Body of pancreas (tissue), 4 donors: Measurements from ENCODE around the gene CAPN12. TPM values are rescaled to one million over a fixed set of nuclear protein-coding genes. Genes with fewer than 3 reads are reported as not detected.

ENCODE experiments used
- ATAC-seq: fragments of 150-250 bp; one replicate; pipeline ENCODE4 v1.9.1; 2016
- DNase-seq, 4 donors: peaks; one replicate each; pipeline ENCODE4 v3.0.0-alpha.2; 2019
- H3K27ac ChIP-seq, 4 donors: fragments of 200-600 bp; sonication (generic); 1 replicate in 3 of 4; 2 replicates in 1 of 4; pipeline versions ENCODE4 v1.5.1 to v1.6.1; 2016 to 2019; ENCODE audit warnings: mild to moderate bottlenecking in 1 of 4, mixed read lengths in 1 of 4, moderate library complexity in 1 of 4
- H3K27me3 ChIP-seq, 2 donors: fragments of 200-600 bp; sonication (generic); one replicate each; pipeline ENCODE4 v1.6.0; 2016; ENCODE audit warnings: mild to moderate bottlenecking in 1 of 2
- H3K36me3 ChIP-seq, 2 donors: fragments of 200-600 bp; sonication (generic); replicated peaks in 1 of 2; 2 replicates each; pipeline ENCODE4 v1.5.1; 2016; ENCODE audit warnings: low read depth in 2 of 2; ENCODE audit not compliant: insufficient read depth in 1 of 2
- H3K4me1 ChIP-seq: fragments of 200-600 bp; sonication (generic); one replicate; pipeline ENCODE4 v1.6.0; 2016
- H3K4me3 ChIP-seq, 2 donors: fragments of 200-600 bp; sonication (generic); 1 replicate in 1 of 2; 2 replicates in 1 of 2; pipeline ENCODE4 v1.5.1; 2016 to 2019
- H3K9me3 ChIP-seq, 3 donors: fragments of 200-600 bp; sonication (generic); 1 replicate in 2 of 3; 2 replicates in 1 of 3; pipeline ENCODE4 v1.5.1; 2016
- POLR2A ChIP-seq, 3 donors: fragments of 450-650 bp; IDR thresholded peaks; one replicate each; pipeline ENCODE4 v1.6.1; 2016; ENCODE audit warnings: antibody characterized with exemption in 3 of 3, mild to moderate bottlenecking in 2 of 3
- WGBS, 2 donors: methylation state at CpG; one replicate each; pipeline ENCODE4 v1.1.5; 2017; 5-methylcytosine and 5-hydroxymethylcytosine counted together
- intact Hi-C: fragments of 100-400 bp; cut with DNase I; formaldehyde crosslinking; loops from one replicate; pipeline ENCODE4 v1.15.1; 2023
- total RNA-seq, 2 donors: library from RNA; depleted of rRNA; stranded (reverse); fragments of >200 nt; gene quantifications; one replicate each; pipeline ENCODE4 v1.1.0, GENCODE V29; 2016
- TF ChIP-seq, protein P1 (sequence below), 7 experiments: fragments of 450-650 bp in 4 of 7; fragments of 200-600 bp in 3 of 7; sonication (generic) in 3 of 7; IDR thresholded peaks; one replicate each; pipeline ENCODE4 v1.5.1; 2016 to 2019; ENCODE audit warnings: antibody characterized with exemption in 7 of 7

Gene CAPN12
- total RNA-seq, 2 donors from 2014 or later, result 9.9 to 11.4 TPM

DNA sequence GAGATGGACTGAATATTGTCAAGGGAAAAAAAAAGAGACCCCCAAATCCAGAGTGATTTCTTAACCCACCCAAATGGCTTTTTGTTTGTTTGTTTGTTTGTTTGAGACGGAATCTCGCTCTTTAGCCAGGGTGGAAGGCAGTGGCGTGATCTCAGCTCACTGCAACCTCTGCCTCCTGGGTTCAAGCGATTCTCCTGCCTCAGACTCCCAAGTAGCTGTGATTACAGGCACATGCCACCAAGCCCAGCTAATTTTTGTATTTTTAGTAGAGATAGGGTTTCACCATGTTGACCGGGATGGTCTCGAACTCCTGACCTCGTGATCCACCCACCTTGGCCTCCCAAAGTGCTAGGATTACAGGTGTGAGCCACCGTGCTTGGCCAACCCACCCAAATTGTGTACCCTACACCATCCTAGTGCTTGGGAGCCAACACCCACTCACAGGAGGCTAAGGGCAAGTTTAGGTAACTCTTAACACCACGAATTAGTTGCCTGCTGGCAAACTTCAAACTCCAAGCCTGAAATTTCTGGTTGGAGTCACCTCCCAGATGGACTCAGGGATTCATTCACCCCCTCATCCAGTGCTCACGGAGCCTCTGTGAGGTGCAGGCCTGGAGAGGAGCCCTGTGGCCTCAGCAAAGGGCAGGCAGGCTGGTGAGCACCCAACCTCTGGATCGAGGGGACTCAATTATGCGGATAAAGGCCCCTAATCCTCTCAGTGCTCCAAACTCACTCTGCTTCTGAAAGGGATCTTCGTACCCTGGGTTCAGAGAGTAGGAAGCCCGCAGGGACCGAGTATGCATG lies 59.2 kb downstream of the CAPN12 start:
- WGBS, 2 donors, result 91 to 93% methylated on average over 12 to 15 of the region's 15 CpGs

DNA sequence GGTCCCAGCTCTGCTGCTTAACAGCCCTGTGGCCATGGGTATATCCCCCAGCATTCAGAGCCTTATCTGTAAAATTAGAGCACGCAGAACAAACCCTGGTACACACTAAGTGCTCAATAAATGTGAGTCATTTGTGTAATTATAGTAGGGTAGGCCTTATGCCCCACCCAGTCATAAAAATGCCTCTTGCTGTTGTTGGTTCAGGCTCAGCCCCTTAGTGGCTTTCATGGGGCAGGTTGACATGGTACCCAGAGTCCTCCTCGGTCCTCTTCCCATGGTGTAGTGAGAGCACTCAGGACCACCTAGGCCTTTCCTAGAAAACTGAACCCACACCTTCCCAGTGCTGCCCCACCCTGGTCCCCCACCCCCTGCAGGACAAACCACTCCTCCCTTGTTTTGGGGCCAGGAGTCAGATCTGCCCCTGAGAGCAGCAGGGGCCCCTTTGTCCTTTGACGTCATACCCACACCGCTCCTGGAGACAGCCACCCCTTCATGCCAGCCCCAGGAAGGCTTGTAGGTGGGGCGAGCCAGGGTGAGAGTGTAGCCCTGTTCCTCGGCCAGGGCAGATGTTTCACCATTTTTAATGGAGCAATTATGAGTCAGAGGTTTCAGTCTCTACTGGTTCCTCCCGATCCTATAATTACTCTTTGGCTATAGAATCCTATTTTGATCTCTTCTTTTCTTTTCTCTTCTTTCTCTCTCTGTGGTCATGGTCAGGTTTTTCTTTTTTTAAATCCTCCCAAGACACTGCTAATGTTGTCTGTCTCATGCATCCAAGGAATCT lies 60.0 kb downstream of the CAPN12 start:
- peak; percentile 24 for ATAC-seq
- intact Hi-C loops, result no loop called here
- WGBS, 2 donors, result 38 to 55% methylated on average over 7 of the region's 7 CpGs

More for the DNA sequence above, 59.2 kb downstream of the CAPN12 start:
- TF ChIP-seq, protein P1, sequence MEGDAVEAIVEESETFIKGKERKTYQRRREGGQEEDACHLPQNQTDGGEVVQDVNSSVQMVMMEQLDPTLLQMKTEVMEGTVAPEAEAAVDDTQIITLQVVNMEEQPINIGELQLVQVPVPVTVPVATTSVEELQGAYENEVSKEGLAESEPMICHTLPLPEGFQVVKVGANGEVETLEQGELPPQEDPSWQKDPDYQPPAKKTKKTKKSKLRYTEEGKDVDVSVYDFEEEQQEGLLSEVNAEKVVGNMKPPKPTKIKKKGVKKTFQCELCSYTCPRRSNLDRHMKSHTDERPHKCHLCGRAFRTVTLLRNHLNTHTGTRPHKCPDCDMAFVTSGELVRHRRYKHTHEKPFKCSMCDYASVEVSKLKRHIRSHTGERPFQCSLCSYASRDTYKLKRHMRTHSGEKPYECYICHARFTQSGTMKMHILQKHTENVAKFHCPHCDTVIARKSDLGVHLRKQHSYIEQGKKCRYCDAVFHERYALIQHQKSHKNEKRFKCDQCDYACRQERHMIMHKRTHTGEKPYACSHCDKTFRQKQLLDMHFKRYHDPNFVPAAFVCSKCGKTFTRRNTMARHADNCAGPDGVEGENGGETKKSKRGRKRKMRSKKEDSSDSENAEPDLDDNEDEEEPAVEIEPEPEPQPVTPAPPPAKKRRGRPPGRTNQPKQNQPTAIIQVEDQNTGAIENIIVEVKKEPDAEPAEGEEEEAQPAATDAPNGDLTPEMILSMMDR (IDR thresholded peaks at IDR 0.05), result no peak
- TF ChIP-seq POLR2A (IDR thresholded peaks at IDR 0.05), result no peak
- intact Hi-C loops, result no loop called here
- H3K36me3 ChIP-seq, result no peaks in the 10 kb centered on the region
- peak overlapping the region; percentile 93 to 99 (median 98) for H3K27ac ChIP-seq
- ATAC-seq (no peak), DNase-seq (no peak)
- no peak overlapping the region for H3K4me3 ChIP-seq
- no peaks in the 10 kb centered on the region for H3K9me3 ChIP-seq
- H3K4me1 ChIP-seq, result peaks cover 97% of the 10 kb centered on the region
- H3K27me3 ChIP-seq, result no peaks in the 10 kb centered on the region

DNA sequence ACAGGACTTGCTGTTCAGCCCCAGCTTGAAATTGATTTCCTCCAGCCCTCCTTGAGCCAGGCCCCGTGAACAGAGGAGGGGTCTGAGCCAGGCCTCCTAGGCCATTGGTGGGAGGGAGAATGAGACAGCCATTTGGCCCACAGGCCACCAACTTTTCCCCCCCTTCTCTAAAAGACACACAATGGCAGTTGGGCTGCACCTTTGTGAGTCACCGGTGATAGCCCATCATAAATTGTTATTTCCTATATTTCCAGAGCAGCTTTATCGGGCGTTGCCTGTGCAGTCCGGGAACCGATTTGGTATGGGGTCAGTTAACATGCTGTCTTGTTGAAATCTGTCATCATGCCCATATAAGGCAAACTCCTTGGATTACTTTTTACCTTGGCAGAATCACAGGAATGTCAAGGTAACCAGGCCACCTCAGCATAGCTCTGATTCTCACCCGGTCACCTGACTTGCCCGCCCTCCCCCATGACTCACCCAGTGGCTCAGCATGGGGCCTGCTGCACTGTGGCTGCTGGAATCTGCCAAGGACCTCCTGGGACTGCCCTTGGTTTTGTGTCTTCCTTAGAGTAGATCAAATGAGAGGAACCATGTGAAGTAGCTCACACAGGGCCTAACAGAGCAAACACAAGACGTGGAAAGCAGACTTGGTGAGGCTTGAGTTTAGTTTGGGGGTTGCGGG lies 60.7 kb downstream of the CAPN12 start:
- peak in 2 of 3 donors; percentile 70 to 71 for TF ChIP-seq POLR2A (IDR thresholded peaks at IDR 0.05)
- TF ChIP-seq, protein P1 (IDR thresholded peaks at IDR 0.05), result peak in 1 of 7 experiments; percentile 11
- DNase-seq (peak; percentile 95 to 98 (median 97)), ATAC-seq (peak; percentile 92)
- Histone ChIP-seq H3K4me1 (peaks cover 97% of the 10 kb centered on the region), H3K4me3 (no peak overlapping the region), H3K27ac (peak overlapping the region; percentile 93 to 99 (median 98)), H3K9me3 (no peaks in the 10 kb centered on the region), H3K36me3 (no peaks in the 10 kb centered on the region), H3K27me3 (no peaks in the 10 kb centered on the region)
- intact Hi-C loops, result no loop called here
- WGBS, 2 donors, result 11 to 15% methylated on average over 8 to 10 of the region's 10 CpGs

More for the DNA sequence above, 60.0 kb downstream of the CAPN12 start:
- no peaks in the 10 kb centered on the region for H3K36me3 ChIP-seq
- peak in 2 of 4 donors; percentile 63 to 64 for DNase-seq
- H3K4me1 ChIP-seq, result peaks cover 97% of the 10 kb centered on the region
- H3K4me3 ChIP-seq, result no peak overlapping the region
- TF ChIP-seq, protein P1 (IDR thresholded peaks at IDR 0.05), result no peak
- H3K9me3 ChIP-seq, result no peaks in the 10 kb centered on the region
- peak overlapping the region; percentile 93 to 99 (median 98) for H3K27ac ChIP-seq
- H3K27me3 ChIP-seq, result no peaks in the 10 kb centered on the region

DNA sequence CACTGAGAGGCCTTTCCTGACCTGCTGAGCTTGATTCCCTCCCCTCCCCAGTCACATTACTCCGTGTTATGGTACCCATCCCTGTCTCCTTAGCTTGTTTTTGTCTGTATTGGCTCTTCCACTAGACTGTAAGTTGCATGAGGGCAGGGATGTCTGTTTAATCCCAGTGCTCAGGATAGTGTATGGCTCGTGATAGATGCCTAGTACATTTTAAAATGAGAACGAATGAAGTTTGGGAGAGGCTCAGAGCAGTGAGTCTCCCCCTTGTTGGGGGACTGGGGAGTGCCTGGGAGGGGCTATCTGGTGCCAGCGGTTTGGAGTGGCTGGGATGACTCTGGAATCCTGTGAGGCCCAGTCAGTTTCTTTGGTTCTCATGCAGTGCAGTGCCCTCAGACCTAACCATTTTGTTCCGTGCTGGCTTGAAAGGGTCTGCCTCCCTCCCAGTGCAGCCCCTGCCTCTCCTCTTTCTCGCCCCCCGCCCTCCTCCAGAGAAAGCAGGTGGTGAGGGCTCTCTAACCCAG lies 61.3 kb downstream of the CAPN12 start:
- intact Hi-C loops, result no loop called here
- WGBS, 2 donors, result 76 to 80% methylated on average over 7 of the region's 7 CpGs
- no peak for DNase-seq
- TF ChIP-seq, protein P1 (IDR thresholded peaks at IDR 0.05), result no peak
- TF ChIP-seq POLR2A (IDR thresholded peaks at IDR 0.05), result no peak
- no peaks in the 10 kb centered on the region for H3K36me3 ChIP-seq
- H3K4me1 ChIP-seq, result peaks cover 97% of the 10 kb centered on the region
- no peak for ATAC-seq
- H3K9me3 ChIP-seq, result no peaks in the 10 kb centered on the region
- H3K27me3 ChIP-seq, result no peaks in the 10 kb centered on the region
- H3K27ac ChIP-seq, result peak overlapping the region; percentile 93 to 99 (median 98)
- H3K4me3 ChIP-seq, result no peak overlapping the region
